ENCODE results near the gene B4GALT1. TPM values are rescaled to one million over a fixed set of nuclear protein-coding genes. Genes with fewer than 3 reads are reported as not detected.

B4GALT1 gene
- total RNA-seq, 1 experiment from 2014 or later = 19.1 TPM

Other genes with a start within 250 kb of the B4GALT1 start
- gene APTX, start 165.7 kb downstream of the B4GALT1 start, total RNA-seq (2021) = 36.7 to 40.0 TPM (median 39.0 TPM) in 3 replicates
- 74.5 to 96.5 TPM (median 95.6 TPM) in 3 replicates for gene DNAJA1, start 142.1 kb downstream of the B4GALT1 start, total RNA-seq (2021)
- 23.2 to 23.3 TPM (median 23.2 TPM) in 3 replicates for gene SMU1, start 90.7 kb downstream of the B4GALT1 start, total RNA-seq (2021)
- gene SPINK4, start 72.8 kb upstream of the B4GALT1 start, total RNA-seq (2021) = not detected in 3 replicates
- 44.7 to 52.9 TPM (median 48.2 TPM) in 3 replicates for gene BAG1, start 97.4 kb upstream of the B4GALT1 start, total RNA-seq (2021)
- 46.2 to 50.6 TPM (median 46.9 TPM) in 3 replicates for gene CHMP5, start 97.7 kb upstream of the B4GALT1 start, total RNA-seq (2021)
- gene NFX1, start 123.2 kb upstream of the B4GALT1 start, total RNA-seq (2021) = 25.4 to 30.9 TPM (median 26.5 TPM) in 3 replicates
- gene AQP7, start 235.2 kb upstream of the B4GALT1 start, total RNA-seq (2021) = 0.09 to 0.23 TPM (median 0.17 TPM) in 3 replicates

Data from WTC11 (cell line).